ENCODE measurements around the gene C1orf74. TPM values are rescaled to one million over a fixed set of nuclear protein-coding genes. Genes with fewer than 3 reads are reported as not detected.

Gene C1orf74
- total and polyA plus RNA-seq, 4 donors, result 0.82 to 1.8 (median 1.1) TPM

GRCh38 chr1:209769971-209770370, 14.4 kb downstream of the C1orf74 start:
- H3K4me3 ChIP-seq (ENCODE audit: low read depth in 1 of 3, low read length in 3 of 3), result no peak overlapping the region
- DNase-seq (ENCODE audit: low spot score), result no peak
- peaks cover 0 to 1% (median 0%) of the 10 kb centered on the region in 4 donors for H3K4me1 ChIP-seq (ENCODE audit: control insufficient read depth in 4 of 4, insufficient read depth in 4 of 4, low read length in 3 of 4)
- peak overlapping the region; percentile 55 to 63 for H3K27ac ChIP-seq (ENCODE audit: low read depth in 1 of 2, low read length in 2 of 2)
- H3K27me3 ChIP-seq (ENCODE audit: control insufficient read depth in 4 of 4, insufficient read depth in 4 of 4, low read length in 3 of 4), result no peaks in the 10 kb centered on the region
- H3K9ac ChIP-seq (ENCODE audit: low read depth in 1 of 2, low read length in 2 of 2), result no peak overlapping the region
- H3K36me3 ChIP-seq (ENCODE audit: control insufficient read depth in 4 of 4, insufficient read depth in 3 of 4, low read depth in 1 of 4, low read length in 3 of 4), result no peaks in the 10 kb centered on the region
- 78% methylated on average over 7 of the region's 7 CpGs for WGBS
- no peaks in the 10 kb centered on the region for H3K9me3 ChIP-seq (ENCODE audit: control insufficient read depth in 4 of 4, low read length in 3 of 4)
- TF ChIP-seq EGR1 (IDR thresholded peaks at IDR 0.05; ENCODE audit: low read depth in 2 of 2) (no peak), ZBTB33 (IDR thresholded peaks at IDR 0.05) (no peak), NR2F2 (IDR thresholded peaks at IDR 0.05) (no peak), HNF4G (IDR thresholded peaks at IDR 0.05) (no peak), HNF4A (conservative IDR thresholded peaks at IDR 0.05) (no peak), REST (IDR thresholded peaks at IDR 0.05) (no peak), GABPA (IDR thresholded peaks at IDR 0.05 in 1 of 2, conservative IDR thresholded peaks at IDR 0.05 in 1 of 2) (no peak), JUND (IDR thresholded peaks at IDR 0.05) (no peak), RAD21 (IDR thresholded peaks at IDR 0.05) (no peak), FOXA1 (IDR thresholded peaks at IDR 0.05) (no peak), SP1 (IDR thresholded peaks at IDR 0.05) (no peak), CTCF (IDR thresholded peaks at IDR 0.05; ENCODE audit: low read depth, low read length, missing input control) (no peak), YY1 (IDR thresholded peaks at IDR 0.05) (no peak), ATF3 (IDR thresholded peaks at IDR 0.05) (no peak), FOXA2 (IDR thresholded peaks at IDR 0.05) (no peak), MAX (IDR thresholded peaks at IDR 0.05) (no peak), TAF1 (conservative IDR thresholded peaks at IDR 0.05) (no peak), RXRA (IDR thresholded peaks at IDR 0.05) (no peak)
